C4-2B (cell line): ENCODE results near the gene CIB2.

Source experiments
- CTCF ChIP-seq: fragments of 450-650 bp; conservative IDR thresholded peaks from 2 replicates; pipeline ENCODE4 v1.5.1; 2017; ENCODE audit warnings: mild to moderate bottlenecking
- ZFX ChIP-seq: fragments of 450-650 bp; IDR thresholded peaks from 2 replicates; pipeline ENCODE4 v1.6.1; 2017

- TF ChIP-seq CTCF: no peak
- TF ChIP-seq ZFX: no peak
Observed at GRCh38 chr15:78087951-78088772, 43.1 kb downstream of the CIB2 start.
